ENCODE results near the gene WWOX.
A peak's percentile ranks its signal among the peaks of the same experiment; 100 is the strongest.
"Not testable (repeated sequence)": the region's sequence is repeated elsewhere in the genome, so short reads cannot be mapped to it uniquely, and the experiment has no call there.

Gene WWOX

DNA sequence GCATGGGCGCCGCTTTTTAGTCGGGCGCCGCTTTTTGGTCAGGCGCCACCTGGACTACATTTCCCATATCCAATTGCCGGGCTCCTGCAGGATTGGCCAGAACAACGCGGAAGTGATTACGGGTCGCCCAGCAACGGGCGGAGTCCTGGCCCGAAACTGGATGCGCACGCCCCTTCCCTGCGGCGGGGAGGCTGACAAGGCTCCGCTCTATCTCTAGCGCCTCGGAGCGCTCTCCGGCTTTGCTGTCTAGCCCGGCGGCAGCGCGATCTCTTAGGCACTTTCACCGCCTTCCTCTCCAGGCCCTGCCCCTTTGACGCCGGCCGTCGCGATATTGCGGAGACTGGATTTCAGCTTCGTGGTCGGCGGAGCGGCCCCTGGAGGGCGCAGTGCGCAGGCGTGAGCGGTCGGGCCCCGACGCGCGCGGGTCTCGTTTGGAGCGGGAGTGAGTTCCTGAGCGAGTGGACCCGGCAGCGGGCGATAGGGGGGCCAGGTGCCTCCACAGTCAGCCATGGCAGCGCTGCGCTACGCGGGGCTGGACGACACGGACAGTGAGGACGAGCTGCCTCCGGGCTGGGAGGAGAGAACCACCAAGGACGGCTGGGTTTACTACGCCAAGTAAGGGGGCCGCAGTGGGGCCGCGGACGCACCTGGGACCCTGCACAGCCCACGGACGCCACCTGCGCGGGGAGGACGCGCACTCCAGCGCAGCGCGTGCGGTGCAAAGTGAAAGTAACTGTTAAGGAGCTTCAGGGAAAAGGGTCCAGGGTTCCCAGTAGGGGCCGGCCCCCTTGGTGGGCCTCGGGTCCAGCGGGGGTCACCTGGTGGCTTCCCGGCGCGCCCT lies at the start of gene WWOX:
Gene WWOX, plus strand, starts transcription at position 384 of the 841 bp plus-strand sequence.
- peak; percentile 96 for FAIRE-seq

DNA sequence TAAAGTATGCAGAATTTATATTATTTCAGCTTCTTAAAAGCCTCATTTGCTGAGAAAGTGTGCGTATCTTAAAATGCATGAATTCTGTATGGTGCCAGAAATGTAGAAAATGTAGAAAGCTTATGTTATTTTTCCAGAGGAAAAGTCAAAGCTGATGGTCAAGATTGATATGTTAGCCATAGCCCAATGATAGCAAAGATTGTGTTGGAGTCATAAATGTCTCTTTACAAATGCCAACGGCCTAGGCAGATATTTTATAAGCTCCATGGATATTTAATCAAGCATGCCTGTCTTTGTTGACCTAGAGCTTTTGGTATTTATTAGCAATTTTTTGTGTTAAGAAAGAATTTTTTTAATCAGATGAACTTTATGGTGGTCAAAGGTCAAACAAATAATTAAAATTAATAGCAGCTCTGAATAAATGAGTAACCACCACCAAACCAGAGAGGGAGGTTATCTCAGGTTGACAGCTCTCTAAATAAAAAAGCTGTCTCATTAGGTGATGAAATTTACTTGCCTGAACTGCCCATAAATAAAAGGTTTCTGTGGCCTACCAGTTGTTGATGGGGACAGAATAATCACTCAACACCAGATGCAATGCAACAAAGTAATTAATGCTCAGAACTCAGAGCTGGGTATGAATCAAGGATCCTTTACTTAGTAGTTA lies 48.6 kb upstream of the WWOX start:
- no peak for FAIRE-seq

DNA sequence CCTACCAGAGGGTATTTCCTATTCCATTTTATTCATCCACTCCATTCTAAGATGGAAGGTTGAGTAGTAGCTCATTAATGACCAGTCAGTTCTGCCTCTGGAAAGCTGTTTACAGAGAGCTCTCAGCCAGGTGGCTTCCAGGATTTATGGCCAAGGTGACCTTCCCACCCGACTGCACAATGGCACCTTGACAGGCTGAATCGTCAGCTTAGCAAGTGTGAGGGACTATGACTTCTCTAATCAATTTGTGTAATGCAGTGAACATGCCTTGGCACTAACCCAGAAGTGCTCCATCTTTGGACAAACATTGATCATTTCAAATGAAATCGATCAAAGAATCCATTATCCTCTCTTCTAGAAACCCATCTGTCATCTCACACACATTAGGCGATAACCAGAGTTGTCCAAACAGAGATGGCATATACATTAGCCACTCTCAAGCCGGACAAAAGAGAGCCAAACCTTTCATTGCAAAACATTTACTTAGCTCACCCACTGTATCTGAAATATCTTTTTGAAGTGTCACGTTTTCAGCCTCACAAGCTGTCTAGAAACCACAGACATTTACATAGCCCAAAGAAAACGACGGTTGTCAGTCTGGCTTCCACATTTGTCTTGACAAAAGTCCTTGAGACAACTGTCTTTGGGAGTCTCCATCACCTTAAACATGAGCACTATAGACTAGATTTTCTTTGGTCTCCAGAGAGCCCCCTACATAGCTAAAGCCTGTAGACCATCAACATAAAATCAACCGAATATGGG lies 41.5 kb upstream of the WWOX start:
- no peak for FAIRE-seq

DNA sequence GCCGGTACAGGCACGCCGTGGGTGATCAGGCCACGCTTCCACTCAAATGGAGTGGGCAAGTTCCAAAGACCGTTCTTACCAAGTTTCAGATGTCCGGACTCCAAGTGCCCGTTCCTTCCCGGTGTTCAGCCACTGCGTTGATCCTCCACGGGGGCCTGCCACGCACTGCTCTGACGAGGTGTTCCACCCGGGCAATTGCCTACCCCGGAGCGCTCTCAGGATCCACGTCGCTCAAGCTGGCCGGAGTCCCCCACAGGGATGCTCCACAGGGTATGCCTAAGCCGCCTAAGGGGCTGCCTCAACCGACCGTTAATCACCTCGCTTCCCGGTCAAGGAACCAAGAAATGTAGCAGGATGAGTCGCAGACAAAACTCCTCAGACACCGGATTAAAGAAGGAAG lies 39.6 kb upstream of the WWOX start:
- not testable (repeated sequence) for FAIRE-seq

DNA sequence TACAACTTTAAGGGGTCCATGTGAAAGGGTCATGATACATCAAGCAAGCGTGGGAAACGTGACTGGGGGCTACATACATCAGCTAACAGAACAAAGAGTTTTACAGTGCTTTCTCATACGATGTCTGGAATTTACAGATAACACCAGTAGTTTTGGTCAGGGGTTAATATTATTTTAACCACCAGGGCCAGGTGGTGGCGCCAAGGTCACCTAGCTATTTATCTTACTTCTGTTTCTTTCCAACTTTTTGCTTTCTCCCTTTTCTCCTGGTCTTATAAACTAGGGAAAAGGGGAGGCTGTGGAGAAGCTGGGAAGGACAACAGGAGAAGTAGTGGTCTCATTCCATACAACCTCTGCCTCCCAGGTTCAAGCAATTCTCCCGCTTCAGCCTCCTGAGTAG lies 39.2 kb upstream of the WWOX start:
- FAIRE-seq, result no peak

DNA sequence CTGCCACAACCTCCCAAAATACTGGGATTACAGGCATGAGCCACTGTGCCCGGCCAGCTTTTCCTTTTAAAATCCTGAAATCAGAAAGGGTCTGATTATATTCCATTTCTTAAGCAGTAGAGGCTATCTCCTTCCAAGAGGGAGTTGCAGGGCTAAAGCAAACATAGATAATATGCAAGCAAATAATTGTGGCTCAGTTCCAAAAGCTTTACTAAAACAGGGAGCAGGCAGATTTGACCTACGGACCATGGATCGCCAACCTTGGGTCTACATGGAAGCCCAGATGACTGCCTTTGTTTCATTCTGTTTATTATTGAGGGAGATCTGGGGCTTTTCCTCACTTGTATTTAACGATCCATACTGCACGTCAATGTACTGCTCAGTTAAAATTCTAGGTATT lies 38.6 kb upstream of the WWOX start:
- no peak for FAIRE-seq

DNA sequence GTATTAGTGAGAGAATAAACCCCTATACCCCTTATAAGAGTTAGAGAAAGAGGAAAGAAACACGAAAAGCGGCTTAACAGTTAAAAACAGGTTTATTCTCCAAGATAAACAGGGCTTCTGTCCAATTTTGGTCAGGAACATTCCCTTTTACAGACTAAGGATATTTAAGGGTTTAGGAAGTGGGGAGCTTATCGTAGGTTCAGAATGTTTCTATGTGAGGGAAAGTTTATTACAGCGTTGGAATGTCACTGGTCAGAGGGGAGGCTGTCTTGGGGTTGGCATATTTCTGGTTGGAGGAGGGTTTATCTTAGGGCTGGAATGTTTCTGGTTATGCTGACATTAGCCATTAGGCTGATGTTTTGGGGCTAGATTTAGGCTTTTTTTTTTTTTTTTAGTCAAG lies 34.1 kb upstream of the WWOX start:
- FAIRE-seq, result no peak

DNA sequence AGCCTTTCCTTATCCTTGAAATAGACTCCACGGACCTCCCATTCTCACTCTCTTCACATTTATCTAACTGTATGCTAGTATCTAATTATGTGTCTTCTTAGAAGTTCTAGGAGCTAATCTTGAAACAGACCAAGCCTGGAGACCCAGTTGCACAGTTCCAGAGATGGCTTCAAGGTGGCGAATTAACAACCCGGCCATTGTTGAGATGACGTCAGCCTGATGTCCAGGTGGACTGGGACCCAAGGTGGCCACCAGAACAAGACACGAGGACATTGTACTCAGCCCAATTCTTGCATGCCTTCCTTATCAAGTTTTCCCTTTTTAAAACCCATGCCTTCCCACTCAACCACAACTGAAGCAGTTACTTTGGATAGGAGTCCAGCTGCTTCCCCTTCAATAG lies 29.5 kb upstream of the WWOX start:
- FAIRE-seq, result no peak

DNA sequence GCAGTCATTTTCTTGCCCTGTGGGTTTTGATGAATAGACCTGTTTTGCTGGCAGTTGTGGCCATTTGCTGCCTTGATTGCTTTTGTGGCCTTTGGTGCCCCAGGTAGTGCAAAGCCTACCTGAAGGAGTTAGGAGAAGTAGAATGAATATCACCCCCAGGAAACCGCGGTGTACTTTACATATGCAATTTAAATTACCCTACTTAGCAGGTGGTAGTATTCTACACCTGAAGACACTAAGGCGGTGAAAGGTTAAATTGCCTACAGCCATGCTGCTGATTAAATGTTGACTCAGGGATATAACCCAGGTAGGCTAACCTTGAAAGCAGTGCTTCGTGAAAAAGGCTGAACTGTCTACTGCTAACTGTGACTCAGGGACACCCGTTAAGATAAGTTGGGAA lies 27.2 kb upstream of the WWOX start:
- no peak for FAIRE-seq

DNA sequence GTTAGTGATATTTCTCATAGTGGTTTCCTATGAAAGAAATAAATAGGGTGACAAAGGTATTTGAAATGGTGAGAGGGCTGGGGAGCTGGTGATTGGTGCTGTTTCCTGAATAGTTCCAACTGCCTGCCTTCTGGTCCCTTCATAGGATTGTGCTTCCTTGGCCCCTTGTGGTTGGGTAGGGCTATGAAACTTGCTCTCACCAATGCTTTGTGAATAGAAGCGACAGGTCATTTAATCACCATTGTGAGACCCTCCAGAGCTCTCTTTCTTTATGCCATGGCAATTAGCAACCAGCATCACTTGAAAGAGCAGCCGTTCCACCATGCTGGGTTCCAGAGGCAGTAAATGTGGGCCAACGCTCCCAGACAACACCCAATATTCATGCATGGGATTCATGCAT lies 23.7 kb upstream of the WWOX start:
- FAIRE-seq, result no peak

DNA sequence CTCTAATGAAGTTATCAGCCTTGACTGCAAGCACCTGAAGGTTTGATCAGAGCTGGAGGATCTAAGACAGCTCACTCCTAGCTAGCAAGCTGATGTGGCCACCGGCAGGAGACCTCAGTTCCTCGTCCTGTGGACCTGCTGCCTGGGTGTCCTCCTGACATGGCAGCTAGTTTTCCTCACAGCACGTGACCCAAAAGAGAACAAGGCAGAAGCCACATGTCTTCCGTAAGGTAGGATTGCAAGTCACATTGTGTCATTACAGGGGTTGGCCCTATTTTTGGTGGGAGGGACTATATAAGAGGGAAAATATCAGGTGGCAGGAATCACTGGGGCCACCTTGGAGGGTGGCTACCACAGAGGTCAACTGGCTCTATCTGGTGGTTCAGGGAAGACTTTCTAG lies 18.1 kb upstream of the WWOX start:
- FAIRE-seq, result no peak

DNA sequence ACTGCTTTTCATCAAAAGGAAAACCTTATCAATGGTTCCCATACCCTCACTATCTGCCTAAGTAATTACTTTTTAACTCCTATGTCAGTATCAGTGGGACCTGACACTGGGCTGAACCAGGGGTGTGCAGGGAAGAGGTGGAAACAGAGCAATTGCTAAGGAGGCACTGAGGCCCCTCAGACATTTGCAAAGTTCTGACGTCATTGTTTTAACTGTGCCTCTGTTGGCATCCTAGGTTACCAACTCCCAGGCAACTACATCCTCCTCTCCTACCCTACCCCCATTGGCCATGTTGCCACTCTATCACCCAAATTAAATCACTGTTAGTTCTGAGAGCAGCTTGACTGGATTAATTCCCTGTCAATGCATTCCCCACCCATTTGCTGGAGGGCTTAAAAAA lies 8.0 kb upstream of the WWOX start:
- no peak for FAIRE-seq

DNA sequence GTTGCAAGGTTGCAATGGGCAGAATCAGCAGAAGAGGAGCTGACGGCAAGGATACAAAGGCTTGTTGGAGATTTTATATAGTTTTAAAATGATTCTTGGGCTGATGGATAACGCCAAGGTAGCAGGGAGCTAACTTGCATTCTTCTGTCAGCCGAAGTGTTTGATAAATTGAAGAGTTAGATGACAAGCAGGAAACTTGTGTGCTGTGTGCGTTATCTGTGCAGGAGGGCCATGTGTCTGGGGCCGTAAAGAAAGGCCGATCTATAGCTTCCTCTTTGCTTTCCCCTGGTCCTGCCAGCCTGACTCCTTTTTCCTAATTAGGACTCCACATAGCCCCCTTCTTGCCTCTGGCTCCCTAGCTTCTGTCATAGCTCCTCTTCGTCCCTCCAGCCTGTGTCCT lies 6.7 kb upstream of the WWOX start:
- no peak for FAIRE-seq

DNA sequence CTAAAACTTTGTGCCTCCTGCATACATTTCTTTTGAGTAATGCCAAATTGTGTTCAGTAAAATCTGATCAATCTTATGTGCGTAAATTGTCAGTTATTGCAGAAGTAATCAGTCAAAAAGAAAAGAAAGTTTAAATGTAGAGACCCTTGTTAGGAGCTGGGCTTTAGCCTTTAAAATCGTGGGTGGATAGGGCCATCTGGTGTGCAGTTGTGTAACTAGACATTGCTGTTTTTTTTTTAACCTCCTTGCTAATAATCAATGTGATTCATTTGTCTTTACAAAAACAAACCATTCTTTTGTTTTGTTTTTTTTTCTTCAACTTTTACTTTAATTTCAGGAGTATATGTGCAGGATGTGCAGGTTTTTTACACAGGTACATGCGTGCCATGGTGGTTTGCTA lies 5.3 kb upstream of the WWOX start:
- FAIRE-seq, result peak; percentile 76

DNA sequence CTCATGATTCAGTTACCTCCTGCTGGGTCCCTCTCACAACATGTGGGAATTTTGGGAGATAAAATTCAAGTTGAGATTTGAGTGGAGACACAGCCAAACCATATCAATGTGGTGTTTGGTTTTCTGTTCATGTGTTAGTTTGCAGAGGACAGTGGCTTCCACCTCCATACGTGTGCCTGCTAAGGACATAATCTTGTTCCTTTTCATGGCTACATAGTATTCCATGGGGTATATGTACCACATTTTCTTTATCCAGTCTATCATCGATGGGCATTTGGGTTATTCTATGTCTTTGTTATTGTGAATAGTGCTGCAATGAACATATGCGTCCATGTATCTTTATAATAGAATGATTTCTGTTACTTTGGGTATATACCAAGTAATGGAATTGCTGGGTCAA lies 4.5 kb upstream of the WWOX start:
- FAIRE-seq, result no peak

DNA sequence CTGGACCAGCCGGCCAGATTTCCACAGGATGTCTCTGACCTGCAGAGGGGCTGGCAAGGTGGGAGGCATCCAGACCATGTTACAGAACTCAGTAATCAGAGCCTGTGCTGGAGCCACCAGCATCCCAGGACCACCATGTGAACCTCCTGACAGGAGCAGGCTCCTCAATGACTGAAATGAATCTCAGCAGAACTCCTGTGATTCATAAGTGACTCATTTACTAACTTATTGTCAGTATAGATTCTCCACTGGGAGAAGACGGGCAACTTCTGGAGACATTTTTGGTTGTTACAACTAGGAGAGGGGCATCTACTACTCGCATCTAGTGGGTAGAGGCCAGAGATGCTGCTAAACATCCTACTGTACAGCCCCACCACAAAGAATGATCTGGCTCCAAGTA lies 3.1 kb upstream of the WWOX start:
- FAIRE-seq, result no peak

DNA sequence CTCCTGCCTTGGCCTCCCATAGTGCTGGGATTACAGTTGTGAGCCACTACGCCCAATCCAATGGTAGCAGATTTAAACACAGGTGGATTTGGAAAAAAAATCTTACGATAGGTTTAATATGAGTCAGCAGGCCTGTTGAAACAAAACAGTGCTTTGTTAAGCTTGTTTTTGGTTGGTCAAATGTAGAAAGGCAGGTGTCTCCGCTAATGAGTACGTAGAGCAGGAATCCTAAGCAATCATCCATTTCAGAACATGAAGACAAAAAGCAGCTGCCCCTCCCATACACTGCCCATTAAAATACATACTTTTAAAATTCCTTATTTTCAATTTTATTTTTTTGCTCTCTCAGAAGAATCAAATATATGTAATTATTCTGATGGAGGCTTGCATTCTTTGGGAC lies 1.9 kb upstream of the WWOX start:
- no peak for FAIRE-seq

DNA sequence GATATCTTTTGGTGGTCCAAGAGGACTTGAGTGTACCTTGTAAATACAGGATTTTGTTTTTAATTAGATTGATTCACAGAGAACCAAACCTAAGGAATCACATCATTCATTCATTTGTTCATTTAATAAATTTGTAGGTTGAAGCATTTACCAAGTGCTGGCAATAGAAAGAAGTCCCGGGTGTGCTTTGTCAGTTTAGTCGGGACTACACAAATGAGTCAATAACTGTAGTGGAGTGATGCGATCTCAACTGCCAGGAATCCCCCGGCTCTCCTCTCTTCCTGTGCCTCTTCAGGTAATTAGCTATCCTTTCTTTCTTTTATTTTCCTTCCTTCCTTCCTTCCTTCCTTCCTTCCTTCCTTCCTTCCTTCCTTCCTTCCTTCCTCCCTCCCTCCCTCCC lies 1.4 kb upstream of the WWOX start:
- FAIRE-seq, result no peak

DNA sequence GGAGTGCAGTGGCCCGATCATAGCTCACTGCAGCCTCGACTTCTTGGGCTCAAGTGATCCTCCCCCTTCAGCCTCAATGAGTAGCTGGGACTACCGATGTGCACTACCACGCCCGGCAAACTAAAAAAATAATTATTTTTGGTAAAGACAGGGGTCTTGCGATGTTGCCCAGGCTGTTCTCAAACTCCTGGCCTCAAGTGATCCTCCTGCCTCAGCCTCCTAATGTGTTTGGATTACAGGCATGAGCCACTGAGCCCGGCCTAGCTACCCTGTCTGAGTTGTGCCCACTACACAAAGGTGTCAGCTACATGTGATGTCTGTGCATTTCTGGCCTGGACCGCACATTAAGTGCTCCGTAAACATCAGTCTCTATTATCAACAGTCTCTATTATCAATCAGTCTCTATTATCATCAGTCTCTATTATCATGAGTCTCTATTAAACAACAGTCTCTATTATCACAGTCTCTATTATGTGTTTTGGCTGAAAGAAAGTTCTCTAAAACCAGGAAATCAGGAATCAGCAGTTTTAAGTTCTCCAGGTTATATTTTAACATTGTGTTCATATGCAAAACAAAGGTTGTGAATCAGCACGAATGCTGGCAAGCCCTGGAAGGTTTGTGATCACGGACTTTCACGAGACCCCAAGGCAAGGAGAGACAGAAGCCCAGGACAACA lies 721 bp upstream of the WWOX start:
- FAIRE-seq, result no peak

DNA sequence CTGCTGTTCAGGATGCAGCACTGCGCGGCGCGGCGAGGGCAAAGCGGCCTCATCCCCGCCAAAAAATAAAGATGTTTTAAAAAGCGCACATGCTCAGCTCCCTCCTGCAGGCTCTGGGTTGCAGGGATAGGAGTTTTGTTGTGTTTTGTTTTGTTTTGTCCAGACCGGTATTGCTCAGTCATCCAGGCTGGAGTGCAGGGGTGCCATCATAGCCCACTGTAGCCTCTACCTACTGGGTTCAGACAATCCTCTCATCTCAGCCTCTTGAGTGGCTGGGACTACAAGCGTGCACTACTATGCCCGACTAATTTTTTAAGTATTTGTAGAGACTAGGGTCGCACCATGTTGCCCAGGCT lies 636 bp downstream of the WWOX start:
- no peak for FAIRE-seq

DNA sequence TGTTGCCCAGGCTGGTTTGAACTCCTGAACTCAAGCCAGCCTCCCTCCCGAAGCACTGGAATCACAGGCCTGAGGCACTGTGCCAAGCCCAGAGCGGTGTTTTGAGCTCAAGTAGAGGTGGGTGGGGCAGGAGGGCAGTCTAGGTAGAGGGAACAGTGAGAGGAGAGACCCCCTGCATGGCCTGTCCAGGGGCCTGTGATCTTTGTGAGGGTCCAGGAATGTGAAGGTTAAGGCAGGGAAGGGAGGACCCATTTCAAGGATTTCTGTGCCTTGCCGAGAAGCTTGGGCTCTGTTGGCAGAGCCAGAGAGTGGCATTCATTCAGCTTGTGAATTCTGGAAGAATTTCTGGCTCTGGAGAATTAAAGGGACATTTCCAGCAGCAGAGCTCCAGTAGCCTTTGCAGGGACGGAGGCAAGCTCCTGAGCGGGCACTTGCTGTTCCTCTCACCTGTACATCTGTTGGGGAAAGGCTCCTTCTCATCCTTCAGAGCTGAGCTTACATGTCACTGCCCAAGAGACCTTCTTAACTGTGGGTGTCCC lies 2.7 kb downstream of the WWOX start:
- FAIRE-seq, result no peak

DNA sequence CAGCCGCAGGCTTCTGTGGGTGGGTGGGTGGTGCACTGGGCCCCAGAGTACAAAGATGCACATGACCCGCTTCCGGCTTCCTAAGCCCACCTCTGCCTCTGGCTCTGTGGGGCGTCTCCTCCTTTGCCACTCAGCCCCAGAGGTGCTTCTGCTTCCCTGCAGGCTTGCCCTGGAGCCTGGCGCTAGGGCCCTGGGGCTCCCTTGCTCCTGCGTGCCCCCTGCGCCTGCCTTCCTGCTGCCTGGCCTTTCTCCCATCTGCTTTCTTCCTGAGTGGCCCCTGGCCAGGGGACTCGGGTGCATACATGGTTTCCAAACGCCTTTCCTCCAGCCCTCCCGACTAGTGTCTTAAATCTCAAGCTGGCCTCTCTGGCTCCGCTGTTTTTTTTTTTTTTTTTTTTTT lies 3.4 kb downstream of the WWOX start:
- FAIRE-seq, result no peak

DNA sequence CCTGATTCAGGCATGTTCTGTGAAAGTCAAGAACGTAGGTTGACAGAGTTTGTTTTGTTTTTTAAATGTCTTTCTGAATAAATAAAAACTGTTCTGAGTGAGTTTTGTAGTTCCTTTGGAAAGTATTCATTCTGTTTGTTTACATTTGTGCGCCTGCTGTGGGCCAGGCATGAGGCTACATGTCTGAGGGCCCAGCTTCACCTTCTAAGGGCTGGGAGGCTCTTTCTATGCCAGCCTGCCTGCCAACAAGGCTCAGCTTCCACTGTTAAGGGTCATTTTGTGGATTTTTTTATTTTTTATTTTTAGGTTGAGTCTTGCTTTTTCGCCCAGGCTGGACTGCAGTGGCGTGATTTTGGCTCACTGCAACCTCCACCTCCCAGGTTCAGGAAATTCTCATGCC lies 6.1 kb downstream of the WWOX start:
- no peak for FAIRE-seq
